Posterior cingulate gyrus (tissue), 11 donors: Measurements from ENCODE around the gene URI1.
"Not testable (repeated sequence)": the region's sequence is repeated elsewhere in the genome, so short reads cannot be mapped to it uniquely, and the experiment has no call there.

Experiments
- DNase-seq, 10 donors: peaks; one replicate each; pipeline versions ENCODE4 v3.0.0 to v3.0.0-alpha.2; 2020 to 2021; ENCODE audit warnings: mixed read lengths in 3 of 10
- intact Hi-C: fragments of 100-400 bp; cut with DNase I; formaldehyde crosslinking; loops from one replicate; pipeline ENCODE4 v1.15.1; 2023

URI1 gene

DNA sequence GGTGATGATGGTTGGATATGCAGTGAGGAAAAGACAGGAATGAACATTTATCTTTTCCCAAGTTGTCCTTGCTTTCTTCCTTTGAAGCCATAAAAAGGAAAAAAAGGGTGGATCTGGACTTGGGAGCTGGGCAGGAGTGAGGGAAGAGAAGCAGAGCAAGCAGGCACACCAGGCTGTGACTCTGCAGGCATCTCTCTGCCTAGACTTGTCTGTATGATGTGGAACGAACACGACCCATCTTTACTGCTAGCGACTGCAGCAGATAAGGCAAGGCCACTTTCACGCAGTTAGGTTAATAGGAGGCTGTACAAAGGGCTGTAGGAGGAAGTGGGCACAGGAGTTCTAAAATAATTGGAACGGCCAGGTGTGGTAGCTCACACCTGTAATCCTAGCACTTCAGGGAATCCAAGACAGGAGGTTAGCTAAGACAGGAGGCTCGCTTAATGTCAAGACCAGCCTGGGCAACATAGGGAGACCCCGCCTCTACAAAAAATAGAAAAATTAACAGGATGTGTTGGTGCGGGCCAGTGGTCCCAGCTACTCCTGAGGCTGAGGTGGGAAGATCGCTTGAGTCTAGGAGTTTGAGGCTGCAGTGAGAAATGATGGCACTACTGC lies 961 bp upstream of the URI1 start:
- no peak for DNase-seq
- intact Hi-C loops, result no loop called here

GRCh38 chr19:29942404-29943261 lies 594 bp downstream of the URI1 start:
- DNase-seq, result peak in 7 of 10 donors; percentile 21 to 91 (median 50)
- intact Hi-C loops, result no loop called here

GRCh38 chr19:29943615-29944014 lies 1.6 kb downstream of the URI1 start:
- intact Hi-C loops, result no loop called here
- DNase-seq, result no peak

DNA sequence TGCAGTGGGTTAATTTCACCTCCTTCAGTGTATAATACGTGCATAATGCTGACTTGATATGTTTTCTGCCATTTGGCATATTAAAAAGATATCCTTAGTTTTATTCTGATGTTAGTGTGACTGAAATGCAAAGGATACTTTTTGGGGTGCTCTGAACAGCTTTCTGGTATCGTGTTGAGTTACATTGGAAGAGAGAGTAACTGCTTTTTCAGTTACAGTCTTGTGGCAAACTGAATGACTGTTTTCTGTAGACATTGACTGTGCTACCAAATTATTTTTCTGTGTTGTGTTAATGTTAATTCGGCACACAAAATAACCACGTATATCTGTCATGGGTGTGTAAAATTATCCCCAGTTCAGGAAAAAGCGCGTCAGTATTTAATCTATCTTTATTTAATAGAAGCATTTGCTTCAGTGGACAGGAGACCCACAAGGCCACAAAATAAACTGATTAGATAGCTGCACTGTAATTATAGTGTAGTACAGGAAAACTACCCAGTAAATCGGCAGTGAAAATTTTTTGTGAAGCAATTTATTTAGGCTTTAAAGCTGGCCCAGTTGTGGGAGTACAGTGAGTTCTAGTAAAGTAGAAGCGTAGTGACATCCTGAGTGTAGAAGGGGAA lies 2.5 kb downstream of the URI1 start:
- DNase-seq, result no peak
- intact Hi-C loops, result no loop called here

- no peak for DNase-seq
- intact Hi-C loops, result no loop called here
Measured at GRCh38 chr19:29945017-29945416, 3.0 kb downstream of the URI1 start.

GRCh38 chr19:29945433-29945832 lies 3.4 kb downstream of the URI1 start:
- no peak for DNase-seq
- intact Hi-C loops, result no loop called here

GRCh38 chr19:29946645-29947044 lies 4.6 kb downstream of the URI1 start:
- intact Hi-C loops, result no loop called here
- DNase-seq, result no peak

GRCh38 chr19:29947871-29948270 lies 5.8 kb downstream of the URI1 start:
- intact Hi-C loops, result no loop called here
- DNase-seq, result no peak

GRCh38 chr19:29948759-29949470 lies 6.9 kb downstream of the URI1 start:
- intact Hi-C loops, result not testable (repeated sequence)
- DNase-seq, result peak in 1 of 10 donors; percentile 70

DNA sequence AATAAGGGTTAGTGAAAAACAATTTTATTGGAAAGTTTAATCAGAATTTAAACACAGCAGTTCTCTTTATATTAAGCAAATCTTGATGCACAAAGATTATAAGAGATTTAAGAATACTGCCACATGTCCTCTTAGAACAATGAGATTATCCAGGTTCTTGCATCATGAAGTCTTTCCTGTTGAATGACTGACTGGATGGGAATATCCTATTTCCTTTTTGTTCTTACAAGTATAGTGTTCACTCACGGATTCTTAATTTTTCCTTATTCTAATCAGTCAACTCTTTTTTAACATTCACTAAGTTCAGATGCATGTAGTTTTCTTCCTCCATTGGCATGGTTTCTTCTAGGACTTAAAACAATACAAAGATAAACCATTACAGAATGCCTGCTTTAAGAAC lies 10.1 kb downstream of the URI1 start:
- no peak for DNase-seq
- intact Hi-C loops, result no loop called here

- intact Hi-C loops, result no loop called here
- DNase-seq, result no peak
Measured at GRCh38 chr19:29952646-29953045, 10.6 kb downstream of the URI1 start.

DNA sequence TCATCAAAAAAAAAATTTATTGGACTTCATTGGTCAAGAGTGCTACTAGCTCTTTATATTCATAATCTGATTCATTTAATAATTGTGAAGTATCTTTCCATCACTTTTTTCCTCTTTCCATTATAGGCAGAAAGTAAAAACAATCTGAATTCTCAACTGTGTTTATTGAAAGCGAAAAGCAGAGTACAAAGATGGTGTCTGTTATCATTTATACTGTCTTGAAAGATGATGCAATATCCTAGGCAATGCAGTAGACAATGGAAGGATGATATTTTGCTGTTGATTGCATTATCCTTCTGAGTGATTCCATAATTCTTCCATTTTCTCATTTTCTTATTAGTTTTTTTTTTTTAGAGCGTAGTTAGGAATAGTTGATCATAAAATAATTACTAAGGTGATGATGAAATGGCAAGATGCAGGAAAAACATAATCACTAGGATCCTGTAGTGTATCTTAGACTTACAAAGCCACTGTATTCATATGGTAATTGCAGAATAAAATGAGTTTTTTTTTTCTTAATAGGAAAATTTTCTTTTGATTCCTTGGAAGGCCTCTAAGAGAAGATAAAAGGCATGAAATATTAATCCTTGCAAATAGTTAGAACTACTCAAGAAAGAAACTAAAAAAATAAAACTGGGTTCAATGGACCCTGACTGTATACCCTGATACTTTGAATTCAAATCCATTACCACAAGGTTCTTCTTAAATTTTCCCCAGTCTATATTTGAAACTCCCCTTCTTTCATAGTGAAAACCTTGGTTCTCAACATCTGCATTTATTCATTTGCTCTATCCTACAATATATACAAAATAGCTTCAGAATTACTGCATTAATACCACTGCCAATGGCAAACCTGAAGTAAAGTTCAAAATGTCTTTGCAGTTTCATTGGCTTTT lies 11.6 kb downstream of the URI1 start:
- intact Hi-C loops, result no loop called here
- no peak for DNase-seq

DNA sequence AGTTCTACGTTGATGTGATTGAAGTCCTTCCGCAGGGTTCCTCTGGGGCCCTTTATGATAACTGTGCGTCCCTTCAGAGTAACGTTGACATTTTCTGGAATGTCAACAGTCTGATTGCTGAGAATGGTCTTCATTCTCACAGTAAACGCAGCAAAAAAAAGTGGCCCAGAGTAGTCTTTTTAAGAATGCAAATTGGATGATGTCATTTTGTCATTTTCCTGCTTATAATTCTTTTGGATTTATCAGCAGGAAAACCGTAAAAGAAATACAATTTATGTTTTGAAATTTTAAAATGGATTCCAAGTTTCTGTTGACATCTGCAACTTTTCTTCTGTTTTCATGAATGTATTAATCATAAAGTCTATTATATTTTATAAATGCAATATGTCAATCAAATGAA lies 14.8 kb downstream of the URI1 start:
- no peak for DNase-seq
- intact Hi-C loops, result no loop called here

GRCh38 chr19:29961311-29961710 lies 19.3 kb downstream of the URI1 start:
- no peak for DNase-seq
- intact Hi-C loops, result loop anchor here (10.0 kb wide), 1 partner anchor 263 kb away; no protein-coding TSS in a partner anchor

- intact Hi-C loops, result loop anchor here (10.0 kb wide), 1 partner anchor 262 kb away; no protein-coding TSS in a partner anchor
- no peak for DNase-seq
Measured at GRCh38 chr19:29962793-29963192, 20.8 kb downstream of the URI1 start.

GRCh38 chr19:29963576-29963975 lies 21.5 kb downstream of the URI1 start:
- no peak for DNase-seq
- intact Hi-C loops, result loop anchor here (10.0 kb wide), 1 partner anchor 261 kb away; no protein-coding TSS in a partner anchor

DNA sequence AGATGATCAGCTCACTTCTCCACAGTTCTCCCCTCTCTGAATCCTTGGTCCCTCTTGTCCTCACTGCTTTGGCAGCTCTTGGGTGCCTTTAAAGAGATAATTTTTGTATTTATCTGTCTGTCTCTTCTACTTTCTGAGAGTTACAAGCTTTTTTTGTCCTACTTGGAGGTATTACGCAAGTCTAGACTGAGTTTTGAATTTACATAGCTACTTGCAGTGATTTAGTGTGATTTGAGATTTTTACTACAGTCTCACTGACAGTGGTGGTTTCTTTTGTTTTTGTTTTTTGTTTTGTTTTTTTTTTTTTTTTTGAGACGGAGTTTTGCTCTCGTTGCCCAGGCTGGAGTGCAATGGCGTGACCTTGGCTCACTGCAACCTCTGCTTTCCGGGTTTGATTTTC lies 22.1 kb downstream of the URI1 start:
- intact Hi-C loops, result loop anchor here (10.0 kb wide), 1 partner anchor 261 kb away; no protein-coding TSS in a partner anchor
- DNase-seq, result no peak

- no peak for DNase-seq
- intact Hi-C loops, result loop anchor here (10.0 kb wide), 1 partner anchor 259 kb away; no protein-coding TSS in a partner anchor
Measured at GRCh38 chr19:29965492-29965891, 23.5 kb downstream of the URI1 start.

GRCh38 chr19:29966142-29966541 lies 24.1 kb downstream of the URI1 start:
- not testable (repeated sequence) for DNase-seq
- intact Hi-C loops, result loop anchor here (10.0 kb wide), 1 partner anchor 259 kb away; no protein-coding TSS in a partner anchor
